OCI-LY1 (cell line): ENCODE measurements around the gene GUCA1C.

Experiments used
- H2AFZ ChIP-seq: fragments of 200-600 bp; sonication (generic), shearing (Covaris generic); 2 replicates; pipeline ENCODE4 v1.6.0; 2014; ENCODE audit warnings: antibody characterized with exemption, mild to moderate bottlenecking, low read length
- H3F3A ChIP-seq: fragments of 200-600 bp; sonication (generic), shearing (Covaris generic); 2 replicates; pipeline ENCODE4 v1.6.0; 2014; ENCODE audit warnings: mild to moderate bottlenecking, antibody characterized with exemption, low read length, moderate library complexity; ENCODE audit not compliant: insufficient read depth
- H3K27ac ChIP-seq: fragments of 200-600 bp; sonication (generic); 2 replicates; pipeline ENCODE4 v1.5.1; 2014; ENCODE audit warnings: low read length, mixed run types, mild to moderate bottlenecking, low read depth; ENCODE audit not compliant: poor library complexity, severe bottlenecking
- H3K27me3 ChIP-seq: fragments of 200-600 bp; sonication (generic); 2 replicates; pipeline ENCODE4 v1.6.0; 2014; ENCODE audit warnings: antibody characterized with exemption, mild to moderate bottlenecking, low read length, moderate library complexity; ENCODE audit not compliant: insufficient read depth
- H3K36me3 ChIP-seq: fragments of 200-600 bp; sonication (generic); 2 replicates; pipeline ENCODE4 v1.6.1; 2014; ENCODE audit warnings: mild to moderate bottlenecking, antibody characterized with exemption, low read length, moderate library complexity, mixed read lengths; ENCODE audit not compliant: insufficient read depth
- H3K4me1 ChIP-seq: fragments of 200-600 bp; sonication (generic); 2 replicates; pipeline ENCODE4 v1.5.1; 2014; ENCODE audit warnings: mild to moderate bottlenecking, low read length, moderate library complexity; ENCODE audit not compliant: insufficient read depth, severe bottlenecking
- H3K4me2 ChIP-seq: fragments of 200-600 bp; sonication (generic), shearing (Covaris generic); 2 replicates; pipeline ENCODE4 v1.6.1; 2014; ENCODE audit warnings: low read length
- H3K4me3 ChIP-seq: fragments of 200-600 bp; sonication (generic); 2 replicates; pipeline ENCODE4 v1.5.1; 2014; ENCODE audit warnings: low read length, low read depth, mild to moderate bottlenecking, mixed read lengths; ENCODE audit not compliant: poor library complexity, severe bottlenecking
- H3K79me2 ChIP-seq: fragments of 200-600 bp; shearing (Covaris generic); 2 replicates; pipeline ENCODE4 v1.6.1; 2016; ENCODE audit warnings: mixed run types, low read length, mixed read lengths; ENCODE audit not compliant: insufficient read depth
- H3K9ac ChIP-seq: fragments of 200-600 bp; sonication (generic), shearing (Covaris generic); 2 replicates; pipeline ENCODE4 v1.6.1; 2014; ENCODE audit warnings: mild to moderate bottlenecking, low read length, mixed read lengths
- H3K9me2 ChIP-seq: fragments of 200-600 bp; sonication (generic), shearing (Covaris generic); 2 replicates; pipeline ENCODE4 v1.6.1; 2014; ENCODE audit warnings: low read depth, mild to moderate bottlenecking, low read length, mixed read lengths
- H3K9me3 ChIP-seq: fragments of 200-600 bp; shearing (Covaris generic); 2 replicates; pipeline ENCODE4 v1.6.1; 2014; ENCODE audit warnings: low read length, mixed read lengths
- H4K20me1 ChIP-seq: fragments of 200-600 bp; sonication (generic), shearing (Covaris generic); 2 replicates; pipeline ENCODE4 v1.6.0; 2016; ENCODE audit warnings: mild to moderate bottlenecking, low read length; ENCODE audit not compliant: insufficient read depth
- EZH2 ChIP-seq: fragments of 200-600 bp; sonication (generic), shearing (Covaris generic); IDR thresholded peaks from 2 replicates; pipeline ENCODE4 v1.8.0; 2017; ENCODE audit warnings: borderline replicate concordance, mixed run types, mild to moderate bottlenecking, antibody characterized with exemption, low read length, moderate library complexity, mixed read lengths
- TF ChIP-seq, protein P1 (sequence below): fragments of 200-600 bp; sonication (generic), shearing (Covaris generic); IDR thresholded peaks from 2 replicates; pipeline ENCODE4 v1.5.1; 2017; ENCODE audit warnings: mild to moderate bottlenecking, antibody characterized with exemption, low read length, moderate library complexity, mixed read lengths

The GUCA1C gene

DNA sequence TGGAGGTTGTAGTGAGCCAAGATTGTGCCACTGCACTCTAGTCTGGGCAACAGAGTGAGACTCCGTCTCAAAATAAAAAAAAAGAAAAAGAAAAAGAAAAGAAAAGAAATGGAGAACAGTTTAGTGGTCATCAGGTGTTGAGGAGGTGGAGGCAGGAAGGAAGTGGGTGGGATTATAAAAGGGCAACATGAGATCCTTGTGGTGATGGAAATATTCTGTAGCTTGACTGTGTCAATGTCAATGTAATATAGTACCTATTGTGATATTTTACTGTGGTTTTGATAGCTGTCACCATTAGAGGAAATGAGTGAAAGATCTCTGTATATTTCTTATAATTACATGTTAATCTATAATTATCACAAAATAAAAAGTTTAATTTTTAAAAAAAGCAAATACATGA, 70.3 kb downstream of the GUCA1C start:
- no peak overlapping the region for H2AFZ ChIP-seq

DNA sequence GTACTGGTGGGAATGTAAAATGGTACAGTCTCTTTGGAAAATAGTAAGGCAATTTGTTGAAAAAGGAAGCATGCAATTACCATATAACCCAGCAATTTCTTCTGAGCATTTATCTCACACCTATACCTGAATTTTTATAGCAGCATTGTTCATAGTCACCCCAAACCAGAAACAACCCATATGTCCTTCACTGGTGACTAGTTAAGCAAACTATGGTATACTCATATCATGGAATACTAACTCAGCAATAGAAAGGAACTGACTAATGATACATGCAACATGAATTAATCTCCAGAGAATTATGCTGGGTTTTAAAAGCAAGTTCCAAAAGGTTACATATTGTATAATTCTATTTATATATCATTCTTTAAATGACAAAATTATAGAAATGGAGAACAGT, 70.9 kb downstream of the GUCA1C start:
- Histone ChIP-seq H4K20me1 (no peaks in the 10 kb centered on the region), H3F3A (no peaks in the 10 kb centered on the region), H3K9ac (no peak overlapping the region), H3K9me2 (no peaks in the 10 kb centered on the region), H3K4me2 (no peak overlapping the region), H3K9me3 (no peaks in the 10 kb centered on the region), H3K27ac (no peak overlapping the region), H3K4me1 (no peaks in the 10 kb centered on the region), H3K4me3 (no peak overlapping the region), H3K27me3 (no peaks in the 10 kb centered on the region), H2AFZ (no peak overlapping the region), H3K36me3 (no peaks in the 10 kb centered on the region), H3K79me2 (no peaks in the 10 kb centered on the region)
- TF ChIP-seq, protein P1, sequence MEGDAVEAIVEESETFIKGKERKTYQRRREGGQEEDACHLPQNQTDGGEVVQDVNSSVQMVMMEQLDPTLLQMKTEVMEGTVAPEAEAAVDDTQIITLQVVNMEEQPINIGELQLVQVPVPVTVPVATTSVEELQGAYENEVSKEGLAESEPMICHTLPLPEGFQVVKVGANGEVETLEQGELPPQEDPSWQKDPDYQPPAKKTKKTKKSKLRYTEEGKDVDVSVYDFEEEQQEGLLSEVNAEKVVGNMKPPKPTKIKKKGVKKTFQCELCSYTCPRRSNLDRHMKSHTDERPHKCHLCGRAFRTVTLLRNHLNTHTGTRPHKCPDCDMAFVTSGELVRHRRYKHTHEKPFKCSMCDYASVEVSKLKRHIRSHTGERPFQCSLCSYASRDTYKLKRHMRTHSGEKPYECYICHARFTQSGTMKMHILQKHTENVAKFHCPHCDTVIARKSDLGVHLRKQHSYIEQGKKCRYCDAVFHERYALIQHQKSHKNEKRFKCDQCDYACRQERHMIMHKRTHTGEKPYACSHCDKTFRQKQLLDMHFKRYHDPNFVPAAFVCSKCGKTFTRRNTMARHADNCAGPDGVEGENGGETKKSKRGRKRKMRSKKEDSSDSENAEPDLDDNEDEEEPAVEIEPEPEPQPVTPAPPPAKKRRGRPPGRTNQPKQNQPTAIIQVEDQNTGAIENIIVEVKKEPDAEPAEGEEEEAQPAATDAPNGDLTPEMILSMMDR, result no peak
- TF ChIP-seq EZH2, result no peak

More for the DNA sequence above, 70.3 kb downstream of the GUCA1C start:
- H4K20me1 ChIP-seq, result no peaks in the 10 kb centered on the region
- no peaks in the 10 kb centered on the region for H3K36me3 ChIP-seq
- no peak overlapping the region for H3K4me3 ChIP-seq
- no peaks in the 10 kb centered on the region for H3K27me3 ChIP-seq
- H3K9me2 ChIP-seq, result no peaks in the 10 kb centered on the region
- TF ChIP-seq EZH2, result no peak
- TF ChIP-seq, protein P1, result no peak
- H3K9ac ChIP-seq, result no peak overlapping the region
- no peaks in the 10 kb centered on the region for H3K9me3 ChIP-seq
- no peaks in the 10 kb centered on the region for H3K4me1 ChIP-seq
- H3K79me2 ChIP-seq, result no peaks in the 10 kb centered on the region
- no peak overlapping the region for H3K27ac ChIP-seq
- H3K4me2 ChIP-seq, result no peak overlapping the region
- no peaks in the 10 kb centered on the region for H3F3A ChIP-seq

DNA sequence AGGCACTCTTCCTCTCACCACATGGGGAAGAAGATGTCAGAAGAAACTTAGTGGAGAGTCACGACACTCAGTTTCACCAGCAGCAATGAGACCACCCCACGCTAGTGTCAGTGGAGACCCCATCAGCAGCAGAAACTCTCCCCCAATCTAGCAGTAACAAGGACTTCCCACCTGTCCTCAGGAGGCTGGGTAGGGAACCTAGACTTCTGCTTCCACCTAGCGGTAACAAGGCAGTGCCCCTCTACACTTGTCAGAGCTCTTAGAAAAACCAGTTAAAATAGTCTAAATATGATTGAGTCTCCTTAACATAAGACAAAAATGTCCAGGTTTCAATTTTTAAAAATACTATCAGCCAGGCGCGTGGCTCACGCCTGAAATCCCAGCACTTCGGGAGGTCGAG, 73.8 kb downstream of the GUCA1C start:
- Histone ChIP-seq H3K36me3 (no peaks in the 10 kb centered on the region), H3K9ac (no peak overlapping the region), H3K9me3 (no peaks in the 10 kb centered on the region), H3K4me3 (no peak overlapping the region), H3K27ac (no peak overlapping the region), H3K4me1 (no peaks in the 10 kb centered on the region), H3F3A (no peaks in the 10 kb centered on the region), H4K20me1 (no peaks in the 10 kb centered on the region), H3K79me2 (no peaks in the 10 kb centered on the region), H3K4me2 (no peak overlapping the region), H2AFZ (no peak overlapping the region), H3K9me2 (no peaks in the 10 kb centered on the region), H3K27me3 (no peaks in the 10 kb centered on the region)
- TF ChIP-seq, protein P1, result peak; percentile 29; the same call in 1 of the 2 replicates
- TF ChIP-seq EZH2, result no peak
